ENCODE measurements around the gene CFAP100.

DNA sequence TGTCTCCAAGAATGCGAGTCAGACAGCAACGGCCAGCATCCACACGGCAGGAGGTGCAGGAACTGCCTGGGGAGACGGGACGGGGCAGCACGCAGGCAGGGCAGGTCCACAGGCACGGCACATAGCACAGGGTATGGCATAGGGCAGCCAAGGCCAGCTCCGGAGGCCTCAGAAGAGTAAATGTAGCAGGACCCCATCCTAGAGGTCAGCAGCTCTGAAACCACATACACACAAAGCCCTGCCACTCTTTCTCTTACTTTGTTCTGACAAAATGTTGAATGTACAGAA, 54.1 kb downstream of the CFAP100 start:
- TF ChIP-seq, protein P1, sequence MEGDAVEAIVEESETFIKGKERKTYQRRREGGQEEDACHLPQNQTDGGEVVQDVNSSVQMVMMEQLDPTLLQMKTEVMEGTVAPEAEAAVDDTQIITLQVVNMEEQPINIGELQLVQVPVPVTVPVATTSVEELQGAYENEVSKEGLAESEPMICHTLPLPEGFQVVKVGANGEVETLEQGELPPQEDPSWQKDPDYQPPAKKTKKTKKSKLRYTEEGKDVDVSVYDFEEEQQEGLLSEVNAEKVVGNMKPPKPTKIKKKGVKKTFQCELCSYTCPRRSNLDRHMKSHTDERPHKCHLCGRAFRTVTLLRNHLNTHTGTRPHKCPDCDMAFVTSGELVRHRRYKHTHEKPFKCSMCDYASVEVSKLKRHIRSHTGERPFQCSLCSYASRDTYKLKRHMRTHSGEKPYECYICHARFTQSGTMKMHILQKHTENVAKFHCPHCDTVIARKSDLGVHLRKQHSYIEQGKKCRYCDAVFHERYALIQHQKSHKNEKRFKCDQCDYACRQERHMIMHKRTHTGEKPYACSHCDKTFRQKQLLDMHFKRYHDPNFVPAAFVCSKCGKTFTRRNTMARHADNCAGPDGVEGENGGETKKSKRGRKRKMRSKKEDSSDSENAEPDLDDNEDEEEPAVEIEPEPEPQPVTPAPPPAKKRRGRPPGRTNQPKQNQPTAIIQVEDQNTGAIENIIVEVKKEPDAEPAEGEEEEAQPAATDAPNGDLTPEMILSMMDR (IDR thresholded peaks at IDR 0.05; ENCODE audit: insufficient read depth, low read depth, low read length) = no peak
- no peak for TF ChIP-seq EZH2 (IDR thresholded peaks at IDR 0.05; ENCODE audit: insufficient read depth, low read length)
